MG63 (cell line): ENCODE measurements around the gene DCPS. TPM values are rescaled to one million over a fixed set of nuclear protein-coding genes. Genes with fewer than 3 reads are reported as not detected.
"Not testable (repeated sequence)": the region's sequence is repeated elsewhere in the genome, so short reads cannot be mapped to it uniquely, and the experiment has no call there.

Experiments used
- DNase-seq: peaks from one replicate; pipeline ENCODE4 v3.0.0-alpha.2; 2020
- H3K27me3 ChIP-seq: fragments of 250-450 bp; sonication (Bioruptor Pico); 2 replicates; pipeline ENCODE4 v1.5.1; 2020; ENCODE audit warnings: mild to moderate bottlenecking, moderate library complexity
- H3K36me3 ChIP-seq: fragments of 250-450 bp; sonication (Bioruptor Pico); 2 replicates; pipeline ENCODE4 v1.5.1; 2020; ENCODE audit warnings: mild to moderate bottlenecking, moderate library complexity
- H3K4me3 ChIP-seq: fragments of 250-450 bp; sonication (Bioruptor Pico); 2 replicates; pipeline ENCODE4 v1.5.1; 2020; ENCODE audit warnings: mild to moderate bottlenecking, moderate library complexity
- H3K9me3 ChIP-seq: fragments of 250-450 bp; sonication (Bioruptor Pico); 2 replicates; pipeline ENCODE4 v1.5.1; 2020; ENCODE audit warnings: mild to moderate bottlenecking, moderate library complexity
- total RNA-seq: library from RNA; depleted of rRNA; stranded (reverse); fragments of >200 nt; shearing (Covaris generic); gene quantifications from 2 replicates; pipeline ENCODE4 v1.2.3, GENCODE V29; 2014; ENCODE audit warnings: low replicate concordance

The DCPS gene
- total RNA-seq, 1 experiment from 2014 or later = 27.9 TPM

- Histone ChIP-seq H3K9me3 (no peaks in the 10 kb centered on the region), H3K36me3 (no peaks in the 10 kb centered on the region), H3K27me3 (no peaks in the 10 kb centered on the region), H3K4me3 (no peak overlapping the region)
- no peak for DNase-seq
Observed at GRCh38 chr11:126281666-126282175, 22.1 kb upstream of the DCPS start.

- DNase-seq = peak; percentile 34
- H3K36me3 ChIP-seq = no peaks in the 10 kb centered on the region
- H3K4me3 ChIP-seq = peak overlapping the region; percentile 63
- H3K9me3 ChIP-seq = no peaks in the 10 kb centered on the region
- no peaks in the 10 kb centered on the region for H3K27me3 ChIP-seq
Observed at GRCh38 chr11:126282361-126282735, 21.5 kb upstream of the DCPS start.

GRCh38 chr11:126282736-126283591, 20.9 kb upstream of the DCPS start, which contains the start of gene TIRAP:
Gene TIRAP (plus strand): TSS chr11:126283093. CDS start chr11:126290895, 7,802 bp downstream.
- Histone ChIP-seq H3K9me3 (no peaks in the 10 kb centered on the region), H3K27me3 (no peaks in the 10 kb centered on the region), H3K4me3 (peak within 1 kb of the TSS; percentile 63), H3K36me3 (no peaks in the 10 kb centered on the region; the same call in 1 of the 2 replicates)
- DNase-seq = peak; percentile 69

GRCh38 chr11:126284829-126285228, 19.0 kb upstream of the DCPS start:
- DNase-seq = peak; percentile 88
- no peak overlapping the region for H3K4me3 ChIP-seq
- no peaks in the 10 kb centered on the region for H3K27me3 ChIP-seq
- H3K9me3 ChIP-seq = no peaks in the 10 kb centered on the region
- peaks cover 2% of the 10 kb centered on the region; the same call in 1 of the 2 replicates for H3K36me3 ChIP-seq

- peaks cover 14% of the 10 kb centered on the region for H3K36me3 ChIP-seq
- H3K4me3 ChIP-seq = no peak overlapping the region
- H3K9me3 ChIP-seq = no peaks in the 10 kb centered on the region
- no peak for DNase-seq
- H3K27me3 ChIP-seq = no peaks in the 10 kb centered on the region
Observed at GRCh38 chr11:126288237-126288636, 15.6 kb upstream of the DCPS start.

GRCh38 chr11:126290887-126291286, 13.0 kb upstream of the DCPS start:
- H3K27me3 ChIP-seq = no peaks in the 10 kb centered on the region
- H3K4me3 ChIP-seq = no peak overlapping the region
- peaks cover 22% of the 10 kb centered on the region for H3K36me3 ChIP-seq
- no peak for DNase-seq
- no peaks in the 10 kb centered on the region for H3K9me3 ChIP-seq

GRCh38 chr11:126293726-126294125, 10.1 kb upstream of the DCPS start:
- Histone ChIP-seq H3K4me3 (no peak overlapping the region), H3K27me3 (no peaks in the 10 kb centered on the region), H3K9me3 (no peaks in the 10 kb centered on the region), H3K36me3 (peaks cover 20% of the 10 kb centered on the region)
- no peak for DNase-seq

GRCh38 chr11:126297004-126297403, 6.9 kb upstream of the DCPS start:
- Histone ChIP-seq H3K4me3 (no peak overlapping the region), H3K27me3 (no peaks in the 10 kb centered on the region), H3K9me3 (no peaks in the 10 kb centered on the region), H3K36me3 (peaks cover 18% of the 10 kb centered on the region)
- DNase-seq = no peak

GRCh38 chr11:126304457-126305075, 706 bp downstream of the DCPS start:
- Histone ChIP-seq H3K27me3 (no peaks in the 10 kb centered on the region), H3K4me3 (peak overlapping the region; percentile 75), H3K36me3 (peaks cover 14% of the 10 kb centered on the region), H3K9me3 (no peaks in the 10 kb centered on the region)
- DNase-seq = no peak

- Histone ChIP-seq H3K4me3 (no peak overlapping the region), H3K9me3 (no peaks in the 10 kb centered on the region), H3K36me3 (peaks cover 20% of the 10 kb centered on the region), H3K27me3 (no peaks in the 10 kb centered on the region)
- no peak for DNase-seq
Observed at GRCh38 chr11:126305699-126306098, 1.8 kb downstream of the DCPS start.

- no peaks in the 10 kb centered on the region for H3K27me3 ChIP-seq
- peaks cover 16% of the 10 kb centered on the region for H3K36me3 ChIP-seq
- H3K9me3 ChIP-seq = no peaks in the 10 kb centered on the region
- DNase-seq = no peak
- H3K4me3 ChIP-seq = no peak overlapping the region
Observed at GRCh38 chr11:126307706-126308105, 3.8 kb downstream of the DCPS start.

GRCh38 chr11:126308271-126308671, 4.4 kb downstream of the DCPS start:
- Histone ChIP-seq H3K27me3 (no peaks in the 10 kb centered on the region), H3K9me3 (no peaks in the 10 kb centered on the region), H3K4me3 (no peak overlapping the region), H3K36me3 (peaks cover 16% of the 10 kb centered on the region)
- DNase-seq = no peak

GRCh38 chr11:126308771-126309170, 4.9 kb downstream of the DCPS start:
- H3K4me3 ChIP-seq, DNase-seq, H3K9me3 ChIP-seq, H3K27me3 ChIP-seq: not testable (repeated sequence)
- H3K36me3 ChIP-seq = peaks cover 17% of the 10 kb centered on the region

- no peaks in the 10 kb centered on the region for H3K9me3 ChIP-seq
- H3K4me3 ChIP-seq = no peak overlapping the region
- peak; percentile 62 for DNase-seq
- H3K27me3 ChIP-seq = no peaks in the 10 kb centered on the region
- H3K36me3 ChIP-seq = peaks cover 33% of the 10 kb centered on the region
Observed at GRCh38 chr11:126310200-126310991, 6.5 kb downstream of the DCPS start.

GRCh38 chr11:126310992-126311310, 7.1 kb downstream of the DCPS start:
- Histone ChIP-seq H3K36me3 (peaks cover 37% of the 10 kb centered on the region), H3K9me3 (no peaks in the 10 kb centered on the region), H3K27me3 (no peaks in the 10 kb centered on the region), H3K4me3 (no peak overlapping the region)
- DNase-seq = no peak

GRCh38 chr11:126311401-126312291, 7.8 kb downstream of the DCPS start:
- Histone ChIP-seq H3K4me3 (no peak overlapping the region), H3K9me3 (no peaks in the 10 kb centered on the region), H3K27me3 (no peaks in the 10 kb centered on the region), H3K36me3 (peaks cover 35% of the 10 kb centered on the region)
- no peak for DNase-seq
